GM23338 (cell line): Measurements from ENCODE around the gene NTM. TPM values are rescaled to one million over a fixed set of nuclear protein-coding genes. Genes with fewer than 3 reads are reported as not detected.

Experiments used
- ATAC-seq: fragments of 200-7000 bp; cut with Tn5 transposase; 3 replicates; pipeline ENCODE4 v1.9.1; 2020
- DNase-seq: peaks from one replicate; pipeline ENCODE4 v3.0.0-alpha.2; 2015; ENCODE audit warnings: low spot score
- H2AFZ ChIP-seq: fragments of 200-600 bp; sonication (generic); 2 replicates; pipeline ENCODE4 v1.8.0; 2016; ENCODE audit warnings: antibody characterized with exemption, mild to moderate bottlenecking, moderate library complexity
- H3F3A ChIP-seq: fragments of 200-600 bp; sonication (generic); replicated peaks from 2 replicates; pipeline ENCODE4 v1.8.0; 2017; ENCODE audit warnings: antibody characterized with exemption, mixed run types, low read depth
- H3K27ac ChIP-seq: fragments of 200-600 bp; sonication (generic); 2 replicates; pipeline ENCODE4 v1.6.1; 2016; ENCODE audit warnings: low read depth
- H3K27me3 ChIP-seq: fragments of 200-600 bp; sonication (generic); 2 replicates; pipeline ENCODE4 v1.8.0; 2016; ENCODE audit warnings: mild to moderate bottlenecking, mixed run types, moderate library complexity; ENCODE audit not compliant: insufficient read depth
- H3K36me3 ChIP-seq: fragments of 200-600 bp; sonication (generic); 2 replicates; pipeline ENCODE4 v1.8.0; 2016; ENCODE audit warnings: mild to moderate bottlenecking; ENCODE audit not compliant: insufficient read depth
- H3K4me1 ChIP-seq: fragments of 200-600 bp; sonication (generic); 2 replicates; pipeline ENCODE4 v1.8.0; 2016; ENCODE audit warnings: mild to moderate bottlenecking, moderate library complexity; ENCODE audit not compliant: insufficient read depth
- H3K4me2 ChIP-seq: fragments of 200-600 bp; sonication (generic); 2 replicates; pipeline ENCODE4 v1.7.1; 2017; ENCODE audit warnings: mixed run types
- H3K4me3 ChIP-seq: fragments of 200-600 bp; sonication (generic); 2 replicates; pipeline ENCODE4 v1.6.1; 2016; ENCODE audit warnings: mixed run types
- H3K79me2 ChIP-seq: fragments of 200-600 bp; sonication (generic); replicated peaks from 2 replicates; pipeline ENCODE4 v1.8.0; 2017; ENCODE audit warnings: mild to moderate bottlenecking; ENCODE audit not compliant: insufficient read depth
- H3K9me2 ChIP-seq: fragments of 200-600 bp; sonication (generic); 2 replicates; pipeline ENCODE4 v1.8.0; 2017; ENCODE audit not compliant: insufficient read depth
- H4K20me1 ChIP-seq: fragments of 200-600 bp; sonication (generic); replicated peaks from 2 replicates; pipeline ENCODE4 v1.8.0; 2017; ENCODE audit warnings: mild to moderate bottlenecking; ENCODE audit not compliant: insufficient read depth
- H3K27ac Mint-ChIP-seq: 2 replicates; pipeline ENCODE4 v1.8.0; 2020; ENCODE audit warnings: inconsistent platforms, mild to moderate bottlenecking, moderate library complexity, mixed read lengths
- H3K27me3 Mint-ChIP-seq: 3 replicates; pipeline ENCODE4 v1.8.0; 2022; ENCODE audit warnings: low read depth, mild to moderate bottlenecking, moderate library complexity, mixed read lengths, inconsistent platforms; ENCODE audit not compliant: insufficient read depth, poor library complexity
- H3K36me3 Mint-ChIP-seq: 3 replicates; pipeline ENCODE4 v1.8.0; 2021; ENCODE audit warnings: low read depth, mild to moderate bottlenecking, inconsistent platforms, moderate library complexity, mixed read lengths
- H3K4me1 Mint-ChIP-seq: 3 replicates; pipeline ENCODE4 v1.8.0; 2020; ENCODE audit warnings: mild to moderate bottlenecking, inconsistent platforms, mixed read lengths
- H3K4me3 Mint-ChIP-seq: 3 replicates; pipeline ENCODE4 v1.8.0; 2021; ENCODE audit warnings: moderate library complexity, mild to moderate bottlenecking, inconsistent platforms, mixed read lengths
- H3K9me3 Mint-ChIP-seq: 3 replicates; pipeline ENCODE4 v1.8.0; 2020; ENCODE audit warnings: moderate library complexity, mild to moderate bottlenecking, inconsistent platforms, mixed read lengths
- CREB1 ChIP-seq: fragments of 250-450 bp; sonication (Bioruptor Pico); IDR thresholded peaks from 2 replicates; pipeline ENCODE4 v1.5.0; 2020; ENCODE audit warnings: low read depth, mild to moderate bottlenecking, moderate library complexity
- CTCF ChIP-seq, 2 experiments: fragments of 200-600 bp in 1 of 2; sonication (generic) in 1 of 2; conservative IDR thresholded peaks; 2 replicates each; pipeline versions ENCODE4 v1.5.1 to v1.6.1; 2016 to 2017; ENCODE audit warnings: antibody characterized with exemption in 2 of 2, low read depth in 2 of 2, mild to moderate bottlenecking in 2 of 2, moderate library complexity in 1 of 2
- EZH2 ChIP-seq: fragments of 200-600 bp; sonication (generic); IDR thresholded peaks from one replicate; pipeline ENCODE4 v1.8.0; 2017; ENCODE audit warnings: antibody characterized with exemption, mild to moderate bottlenecking, low read depth; ENCODE audit not compliant: unreplicated experiment
- EZH2phosphoT487 ChIP-seq: fragments of 200-600 bp; sonication (generic); IDR thresholded peaks from one replicate; pipeline ENCODE4 v1.8.1; 2018; ENCODE audit warnings: antibody characterized with exemption; ENCODE audit not compliant: unreplicated experiment
- JUNB ChIP-seq: IDR thresholded peaks from one replicate; pipeline ENCODE4 v1.6.1; 2016; ENCODE audit warnings: antibody characterized with exemption; ENCODE audit not compliant: unreplicated experiment
- NANOG ChIP-seq: IDR thresholded peaks from 2 replicates; pipeline ENCODE4 v1.6.1; 2016; ENCODE audit warnings: antibody characterized with exemption, borderline replicate concordance
- POLR2AphosphoS5 ChIP-seq: IDR thresholded peaks from 2 replicates; pipeline ENCODE4 v1.6.1; 2016; ENCODE audit warnings: antibody characterized with exemption, low read depth
- STAT1 ChIP-seq: IDR thresholded peaks from one replicate; pipeline ENCODE4 v1.6.1; 2016; ENCODE audit warnings: antibody characterized with exemption; ENCODE audit not compliant: unreplicated experiment
- ZNF114 ChIP-seq: fragments of 250-450 bp; sonication (Bioruptor Pico); IDR thresholded peaks from 2 replicates; pipeline ENCODE4 v1.5.0; 2020; ENCODE audit warnings: mild to moderate bottlenecking, moderate library complexity
- ZNF331 ChIP-seq: fragments of 250-450 bp; sonication (Bioruptor Pico); IDR thresholded peaks from 2 replicates; pipeline ENCODE4 v1.5.0; 2020; ENCODE audit warnings: low read depth, mild to moderate bottlenecking, moderate library complexity
- ZNF462 ChIP-seq: fragments of 250-450 bp; sonication (Bioruptor Pico); IDR thresholded peaks from 2 replicates; pipeline ENCODE4 v1.5.0; 2020; ENCODE audit warnings: mild to moderate bottlenecking, moderate library complexity
- polyA plus RNA-seq: library from polyadenylated mRNA; unstranded; fragments of >200 nt; fragmentation: Nextera tagmentation; extraction: Ambion mirVana; gene quantifications from 2 replicates; pipeline ENCODE4 v1.2.1, GENCODE V29; 2016
- total RNA-seq: library from RNA; depleted of rRNA; stranded (reverse); fragments of >200 nt; shearing (Covaris generic); gene quantifications from 2 replicates; pipeline ENCODE4 v1.2.3, GENCODE V29; 2014
- TF ChIP-seq, protein P1 (sequence below): IDR thresholded peaks from 2 replicates; pipeline ENCODE4 v1.6.1; 2016; ENCODE audit warnings: antibody characterized with exemption
- TF ChIP-seq, protein P2 (sequence below): IDR thresholded peaks from one replicate; pipeline ENCODE4 v1.6.1; 2018; ENCODE audit warnings: antibody characterized with exemption; ENCODE audit not compliant: unreplicated experiment

The NTM gene
- total and polyA plus RNA-seq, 2 experiments from 2014 or later: 10.6 to 14.6 TPM

- TF ChIP-seq EZH2phosphoT487 (no peak), POLR2AphosphoS5 (no peak)
These were observed 890.2 kb downstream of the NTM start (continued) for GRCh38 chr11:132260636-132261035.

- no peak overlapping the region for H2AFZ ChIP-seq
- Mint-ChIP-seq H3K27me3 (peaks cover 3% of the 10 kb centered on the region), H3K4me1 (no peaks in the 10 kb centered on the region)
These were observed 892.8 kb downstream of the NTM start for GRCh38 chr11:132263241-132263640.

More at GRCh38 chr11:132263241-132263640, 892.8 kb downstream of the NTM start:
- H3K4me3 ChIP-seq: no peak overlapping the region
- H3K27me3 ChIP-seq: no peaks in the 10 kb centered on the region
- no peaks in the 10 kb centered on the region for H3F3A ChIP-seq
- no peaks in the 10 kb centered on the region for H4K20me1 ChIP-seq
- no peak overlapping the region for H3K4me2 ChIP-seq
- H3K36me3 ChIP-seq: no peaks in the 10 kb centered on the region
- ATAC-seq (no peak), DNase-seq (no peak)
- TF ChIP-seq NANOG: no peak
- TF ChIP-seq POLR2AphosphoS5: no peak
- no peak for TF ChIP-seq EZH2phosphoT487
- TF ChIP-seq ZNF331 (CRISPR knock-in tag): no peak
- TF ChIP-seq JUNB: no peak
- TF ChIP-seq, protein P1, sequence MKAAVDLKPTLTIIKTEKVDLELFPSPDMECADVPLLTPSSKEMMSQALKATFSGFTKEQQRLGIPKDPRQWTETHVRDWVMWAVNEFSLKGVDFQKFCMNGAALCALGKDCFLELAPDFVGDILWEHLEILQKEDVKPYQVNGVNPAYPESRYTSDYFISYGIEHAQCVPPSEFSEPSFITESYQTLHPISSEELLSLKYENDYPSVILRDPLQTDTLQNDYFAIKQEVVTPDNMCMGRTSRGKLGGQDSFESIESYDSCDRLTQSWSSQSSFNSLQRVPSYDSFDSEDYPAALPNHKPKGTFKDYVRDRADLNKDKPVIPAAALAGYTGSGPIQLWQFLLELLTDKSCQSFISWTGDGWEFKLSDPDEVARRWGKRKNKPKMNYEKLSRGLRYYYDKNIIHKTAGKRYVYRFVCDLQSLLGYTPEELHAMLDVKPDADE: no peak
- no peak for TF ChIP-seq CTCF (conservative IDR thresholded peaks at IDR 0.05; ENCODE audit: low read depth in 2 of 2)
- TF ChIP-seq CREB1 (CRISPR knock-in tag): no peak
- no peak for TF ChIP-seq ZNF462 (CRISPR knock-in tag)
- TF ChIP-seq EZH2: no peak
- TF ChIP-seq STAT1: no peak
- no peak for TF ChIP-seq ZNF114 (CRISPR knock-in tag)
- TF ChIP-seq, protein P2, sequence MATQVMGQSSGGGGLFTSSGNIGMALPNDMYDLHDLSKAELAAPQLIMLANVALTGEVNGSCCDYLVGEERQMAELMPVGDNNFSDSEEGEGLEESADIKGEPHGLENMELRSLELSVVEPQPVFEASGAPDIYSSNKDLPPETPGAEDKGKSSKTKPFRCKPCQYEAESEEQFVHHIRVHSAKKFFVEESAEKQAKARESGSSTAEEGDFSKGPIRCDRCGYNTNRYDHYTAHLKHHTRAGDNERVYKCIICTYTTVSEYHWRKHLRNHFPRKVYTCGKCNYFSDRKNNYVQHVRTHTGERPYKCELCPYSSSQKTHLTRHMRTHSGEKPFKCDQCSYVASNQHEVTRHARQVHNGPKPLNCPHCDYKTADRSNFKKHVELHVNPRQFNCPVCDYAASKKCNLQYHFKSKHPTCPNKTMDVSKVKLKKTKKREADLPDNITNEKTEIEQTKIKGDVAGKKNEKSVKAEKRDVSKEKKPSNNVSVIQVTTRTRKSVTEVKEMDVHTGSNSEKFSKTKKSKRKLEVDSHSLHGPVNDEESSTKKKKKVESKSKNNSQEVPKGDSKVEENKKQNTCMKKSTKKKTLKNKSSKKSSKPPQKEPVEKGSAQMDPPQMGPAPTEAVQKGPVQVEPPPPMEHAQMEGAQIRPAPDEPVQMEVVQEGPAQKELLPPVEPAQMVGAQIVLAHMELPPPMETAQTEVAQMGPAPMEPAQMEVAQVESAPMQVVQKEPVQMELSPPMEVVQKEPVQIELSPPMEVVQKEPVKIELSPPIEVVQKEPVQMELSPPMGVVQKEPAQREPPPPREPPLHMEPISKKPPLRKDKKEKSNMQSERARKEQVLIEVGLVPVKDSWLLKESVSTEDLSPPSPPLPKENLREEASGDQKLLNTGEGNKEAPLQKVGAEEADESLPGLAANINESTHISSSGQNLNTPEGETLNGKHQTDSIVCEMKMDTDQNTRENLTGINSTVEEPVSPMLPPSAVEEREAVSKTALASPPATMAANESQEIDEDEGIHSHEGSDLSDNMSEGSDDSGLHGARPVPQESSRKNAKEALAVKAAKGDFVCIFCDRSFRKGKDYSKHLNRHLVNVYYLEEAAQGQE: no peak
- no peaks in the 10 kb centered on the region; the same call in 1 of the 2 replicates for H3K9me2 ChIP-seq
- no peak overlapping the region for H3K27ac Mint-ChIP-seq
- H3K9me3 Mint-ChIP-seq: no peaks in the 10 kb centered on the region
- no peak overlapping the region for H3K27ac ChIP-seq
- no peak overlapping the region for H3K4me3 Mint-ChIP-seq
- H3K79me2 ChIP-seq: no peaks in the 10 kb centered on the region
- H3K36me3 Mint-ChIP-seq: no peaks in the 10 kb centered on the region
- H3K4me1 ChIP-seq: no peaks in the 10 kb centered on the region
